H1 (cell line): ENCODE measurements around the gene SLC6A6. TPM values are rescaled to one million over a fixed set of nuclear protein-coding genes. Genes with fewer than 3 reads are reported as not detected.

ENCODE experiments used
- BCL11A ChIP-seq, 2 experiments: IDR thresholded peaks; one replicate each; pipeline ENCODE4 v1.6.1; 2011; ENCODE audit warnings: low read depth in 2 of 2, low read length in 2 of 2, mild to moderate bottlenecking in 2 of 2
- CTBP2 ChIP-seq: IDR thresholded peaks from 2 replicates; pipeline ENCODE4 v1.7.0; 2011; ENCODE audit warnings: borderline replicate concordance, mild to moderate bottlenecking, moderate library complexity, mixed read lengths, low read length; ENCODE audit not compliant: insufficient read depth, insufficient read length
- EGR1 ChIP-seq: IDR thresholded peaks from 2 replicates; pipeline ENCODE4 v1.6.1; 2011; ENCODE audit warnings: low read depth, low read length, borderline replicate concordance
- KDM4A ChIP-seq: IDR thresholded peaks from one replicate; pipeline ENCODE4 v1.7.1; 2012; ENCODE audit warnings: low read depth, mild to moderate bottlenecking, moderate library complexity, low read length, inconsistent platforms; ENCODE audit not compliant: severe bottlenecking
- MAX ChIP-seq: IDR thresholded peaks from 2 replicates; pipeline ENCODE4 v1.6.1; 2012; ENCODE audit warnings: inconsistent platforms
- RAD21 ChIP-seq, 2 experiments: IDR thresholded peaks in 1 of 2; conservative IDR thresholded peaks in 1 of 2; 2 replicates each; pipeline ENCODE4 v1.6.1; 2011; ENCODE audit warnings: low read depth in 2 of 2, low read length in 2 of 2, improper control_type of control experiment in 1 of 2, inconsistent platforms in 1 of 2, mild to moderate bottlenecking in 1 of 2, moderate library complexity in 1 of 2
- polyA plus RNA-seq, 7 experiments: library from polyadenylated mRNA; depleted of rRNA in 3 of 7; stranded (reverse) in 5 of 7; unstranded in 2 of 7; fragments of >200 nt in 5 of 7; fragments of 200-250 nt in 2 of 7; gene quantifications; 1 replicate in 5 of 7; 2 replicates in 1 of 7; 4 replicates in 1 of 7; pipeline versions ENCODE4 v1.2.1 to v1.2.3, GENCODE V29; 2011 to 2013; ENCODE audit warnings: missing spikeins in 2 of 7, mixed read lengths in 2 of 7
- total RNA-seq: library from RNA; stranded (reverse); fragmentation: NEBNext Ultra II Directional; extraction: Animal tissue kit (Norgen Biotek cat#: 25700); gene quantifications from 2 replicates; pipeline ENCODE4 v1.2.1, GENCODE V29; 2021

SLC6A6 gene
- total and polyA plus RNA-seq, 2 of the 8 experiments (the other 6 are each of a cell fraction or from before 2014, with no cell fraction given) = 66.2 to 144 TPM

GRCh38 chr3:14379843-14380242 is 22.6 kb upstream of the SLC6A6 start (continued):
- TF ChIP-seq KDM4A (no peak), MAX (no peak), CTBP2 (no peak), BCL11A (IDR thresholded peaks at IDR 0.05; ENCODE audit: low read depth in 2 of 2, low read length in 2 of 2) (no peak), EGR1 (no peak), RAD21 (IDR thresholded peaks at IDR 0.05 in 1 of 2, conservative IDR thresholded peaks at IDR 0.05 in 1 of 2; ENCODE audit: low read depth in 2 of 2, low read length in 2 of 2) (no peak)
- TF ChIP-seq, all 59 proteins: peak for 0
